ENCODE data around the gene RASSF7.

The RASSF7 gene

GRCh38 chr11:518463-519202 is 42.1 kb upstream of the RASSF7 start:
- peak; percentile 95 to 97 for DNase-seq (ENCODE audit: low read depth in 2 of 2)
- TF ChIP-seq CTCF (IDR thresholded peaks at IDR 0.05; ENCODE audit: low read depth, low read length): peak; percentile 35
- H3K4me3 ChIP-seq (replicated peaks in 1 of 2; ENCODE audit: low read depth in 2 of 2, low read length in 2 of 2): peak overlapping the region; percentile 17 to 28

GRCh38 chr11:520428-521176 is 40.2 kb upstream of the RASSF7 start:
- TF ChIP-seq CTCF (IDR thresholded peaks at IDR 0.05; ENCODE audit: low read depth, low read length): peak; percentile 5
- H3K4me3 ChIP-seq (replicated peaks in 1 of 2; ENCODE audit: low read depth in 2 of 2, low read length in 2 of 2): no peak overlapping the region
- no peak for DNase-seq (ENCODE audit: low read depth in 2 of 2)

GRCh38 chr11:521177-521688 is 39.5 kb upstream of the RASSF7 start:
- no peak for TF ChIP-seq CTCF (IDR thresholded peaks at IDR 0.05; ENCODE audit: low read depth, low read length)
- peak in 1 of 2 donors; percentile 16 for DNase-seq (ENCODE audit: low read depth in 2 of 2)
- H3K4me3 ChIP-seq (replicated peaks in 1 of 2; ENCODE audit: low read depth in 2 of 2, low read length in 2 of 2): no peak overlapping the region

- H3K4me3 ChIP-seq (replicated peaks in 1 of 2; ENCODE audit: low read depth in 2 of 2, low read length in 2 of 2): no peak overlapping the region
- no peak for TF ChIP-seq CTCF (IDR thresholded peaks at IDR 0.05; ENCODE audit: low read depth, low read length)
- no peak for DNase-seq (ENCODE audit: low read depth in 2 of 2)
These were observed 34.6 kb upstream of the RASSF7 start for GRCh38 chr11:526192-526591.

GRCh38 chr11:528166-528814 is 32.5 kb upstream of the RASSF7 start:
- no peak for DNase-seq (ENCODE audit: low read depth in 2 of 2)
- no peak overlapping the region for H3K4me3 ChIP-seq (replicated peaks in 1 of 2; ENCODE audit: low read depth in 2 of 2, low read length in 2 of 2)
- TF ChIP-seq CTCF (IDR thresholded peaks at IDR 0.05; ENCODE audit: low read depth, low read length): no peak

- no peak overlapping the region for H3K4me3 ChIP-seq (replicated peaks in 1 of 2; ENCODE audit: low read depth in 2 of 2, low read length in 2 of 2)
- DNase-seq (ENCODE audit: low read depth in 2 of 2): no peak
- TF ChIP-seq CTCF (IDR thresholded peaks at IDR 0.05; ENCODE audit: low read depth, low read length): no peak
These were observed 31.7 kb upstream of the RASSF7 start for GRCh38 chr11:528815-529727.

Measured in cardiac fibroblast (primary cell).